ENCODE data around the gene MED13L.

GRCh38 chr12:115964214-115964613, 313.3 kb downstream of the MED13L start:
- no peak for TF ChIP-seq NFRKB (IDR thresholded peaks at IDR 0.05)
- TF ChIP-seq ARNT (IDR thresholded peaks at IDR 0.05) = no peak
- TF ChIP-seq ELF4 (IDR thresholded peaks at IDR 0.05) = no peak
- TF ChIP-seq BHLHE40 (IDR thresholded peaks at IDR 0.05; ENCODE audit: borderline replicate concordance) = no peak
- TF ChIP-seq FOXM1 (IDR thresholded peaks at IDR 0.05; ENCODE audit: borderline replicate concordance) = no peak
- TF ChIP-seq TARDBP (IDR thresholded peaks at IDR 0.05) = no peak
- no peak for TF ChIP-seq L3MBTL2 (conservative IDR thresholded peaks at IDR 0.05)
- TF ChIP-seq CTBP1 (IDR thresholded peaks at IDR 0.05; ENCODE audit: borderline replicate concordance) = no peak
- no peak for TF ChIP-seq SP1 (IDR thresholded peaks at IDR 0.05)

Measured in HEK293T (cell line).